8988T (cell line): ENCODE measurements around the gene LOC128125822.
"Not testable (repeated sequence)": the region's sequence is repeated elsewhere in the genome, so short reads cannot be mapped to it uniquely, and the experiment has no call there.

Experiments used
- DNase-seq: peaks from one replicate; pipeline ENCODE4 v3.0.0; 2011

LOC128125822 gene

GRCh38 chr6:63572044-63572746 is at the start of gene LOC128125822, which contains the start of gene PTP4A1:
Gene LOC128125822 (plus strand): TSS chr6:63572480.
Gene PTP4A1 (plus strand): TSS chr6:63572480. CDS start chr6:63576881, 4,401 bp downstream.
- DNase-seq: peak; percentile 72

- DNase-seq: not testable (repeated sequence)
Observed at GRCh38 chr6:63522911-63523287, 49.4 kb upstream of the LOC128125822 start.

- DNase-seq: no peak
Observed at GRCh38 chr6:63523630-63524029, 48.6 kb upstream of the LOC128125822 start.

- no peak for DNase-seq
Observed at GRCh38 chr6:63525186-63525878, 46.9 kb upstream of the LOC128125822 start.

- no peak for DNase-seq
Observed at GRCh38 chr6:63526931-63527330, 45.3 kb upstream of the LOC128125822 start.

GRCh38 chr6:63527658-63528514 is 44.4 kb upstream of the LOC128125822 start:
- peak; percentile 20 for DNase-seq

GRCh38 chr6:63529498-63529897 is 42.8 kb upstream of the LOC128125822 start:
- no peak for DNase-seq

GRCh38 chr6:63530182-63530581 is 42.1 kb upstream of the LOC128125822 start:
- DNase-seq: no peak

- DNase-seq: no peak
Observed at GRCh38 chr6:63530991-63531390, 41.3 kb upstream of the LOC128125822 start.

GRCh38 chr6:63533026-63533425 is 39.3 kb upstream of the LOC128125822 start:
- no peak for DNase-seq

GRCh38 chr6:63533952-63534351 is 38.3 kb upstream of the LOC128125822 start:
- DNase-seq: no peak

- no peak for DNase-seq
Observed at GRCh38 chr6:63537201-63537958, 34.9 kb upstream of the LOC128125822 start.

GRCh38 chr6:63537959-63538300 is 34.4 kb upstream of the LOC128125822 start:
- DNase-seq: no peak

- no peak for DNase-seq
Observed at GRCh38 chr6:63538550-63538949, 33.7 kb upstream of the LOC128125822 start.

GRCh38 chr6:63543001-63543400 is 29.3 kb upstream of the LOC128125822 start:
- DNase-seq: no peak

- DNase-seq: no peak
Observed at GRCh38 chr6:63543982-63544381, 28.3 kb upstream of the LOC128125822 start.

- DNase-seq: no peak
Observed at GRCh38 chr6:63546236-63546635, 26.0 kb upstream of the LOC128125822 start.

- no peak for DNase-seq
Observed at GRCh38 chr6:63546697-63547096, 25.6 kb upstream of the LOC128125822 start.

GRCh38 chr6:63549076-63549475 is 23.2 kb upstream of the LOC128125822 start:
- no peak for DNase-seq

GRCh38 chr6:63553208-63553607 is 19.1 kb upstream of the LOC128125822 start:
- no peak for DNase-seq

GRCh38 chr6:63553900-63554299 is 18.4 kb upstream of the LOC128125822 start:
- DNase-seq: no peak

- DNase-seq: no peak
Observed at GRCh38 chr6:63554782-63555181, 17.5 kb upstream of the LOC128125822 start.

- no peak for DNase-seq
Observed at GRCh38 chr6:63556369-63556768, 15.9 kb upstream of the LOC128125822 start.
